HUES6 (cell line): ENCODE results near the gene ABHD2.

Source experiments
- H3K27ac ChIP-seq: 2 replicates; pipeline ENCODE4 v1.7.0; 2013; ENCODE audit warnings: low read depth, mild to moderate bottlenecking, low read length, inconsistent platforms
- H3K27me3 ChIP-seq: 2 replicates; pipeline ENCODE4 v1.6.1; 2013; ENCODE audit warnings: low read length; ENCODE audit not compliant: control insufficient read depth, insufficient read depth
- H3K36me3 ChIP-seq: 2 replicates; pipeline ENCODE4 v1.6.1; 2013; ENCODE audit warnings: low read length; ENCODE audit not compliant: control insufficient read depth, insufficient read depth
- H3K4me1 ChIP-seq: 2 replicates; pipeline ENCODE4 v1.6.1; 2013; ENCODE audit warnings: low read length; ENCODE audit not compliant: control insufficient read depth, insufficient read depth
- H3K4me3 ChIP-seq: 2 replicates; pipeline ENCODE4 v1.5.1; 2013; ENCODE audit warnings: low read depth, low read length
- H3K9ac ChIP-seq: one replicate; pipeline ENCODE4 v1.6.1; 2013; ENCODE audit warnings: mild to moderate bottlenecking, low read length
- H3K9me3 ChIP-seq: 2 replicates; pipeline ENCODE4 v1.6.1; 2013; ENCODE audit warnings: low read depth, low read length; ENCODE audit not compliant: control insufficient read depth, insufficient read depth

Gene ABHD2

DNA sequence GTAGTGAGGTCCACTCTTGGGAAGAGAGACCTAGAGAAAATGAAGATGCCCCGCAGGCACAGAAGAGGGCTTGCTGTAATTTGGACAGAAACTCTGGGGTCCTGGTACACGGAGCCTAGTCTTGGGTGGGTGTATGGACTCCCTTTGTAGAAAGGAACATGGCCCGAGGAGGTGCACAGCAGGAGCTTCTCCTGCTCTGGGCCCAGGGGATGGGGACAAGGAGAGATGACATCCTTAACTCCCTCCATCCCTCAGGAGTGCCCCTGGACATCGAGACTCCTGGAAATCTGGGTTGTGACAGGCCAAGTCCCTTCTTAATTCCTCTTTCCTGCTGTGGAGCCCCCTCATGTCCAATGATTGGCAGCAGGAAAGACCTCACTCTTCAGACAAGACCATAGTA lies 29.9 kb upstream of the ABHD2 start:
- Histone ChIP-seq H3K4me3 (no peak overlapping the region), H3K36me3 (no peaks in the 10 kb centered on the region), H3K9me3 (no peaks in the 10 kb centered on the region), H3K27me3 (no peaks in the 10 kb centered on the region), H3K4me1 (no peaks in the 10 kb centered on the region), H3K27ac (no peak overlapping the region), H3K9ac (no peak overlapping the region)

DNA sequence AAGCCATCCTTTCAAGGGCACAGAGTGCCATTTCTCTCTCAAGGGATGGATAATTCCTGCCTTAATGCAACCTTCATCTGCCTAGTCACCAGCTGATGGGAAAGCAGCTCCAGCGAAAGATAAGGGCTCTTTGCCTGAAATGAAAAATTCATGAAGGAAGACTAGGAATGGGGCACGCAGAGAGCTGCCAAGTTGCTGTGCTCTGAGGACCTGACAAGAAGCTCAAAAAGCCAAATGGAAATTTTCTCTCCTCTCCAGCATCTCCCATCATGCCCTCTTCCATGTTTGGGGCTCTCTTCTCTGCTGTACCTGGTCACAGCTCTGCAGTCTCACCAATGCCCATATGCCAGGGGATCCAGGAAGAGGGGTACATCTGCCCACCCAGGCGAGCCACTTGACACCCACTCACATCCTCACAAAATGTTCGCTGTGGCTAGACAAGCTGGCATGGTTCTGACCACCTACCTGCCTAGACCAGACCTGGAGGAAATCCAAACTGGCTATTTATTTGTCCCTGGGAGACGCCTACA lies 29.3 kb upstream of the ABHD2 start:
- Histone ChIP-seq H3K9me3 (no peaks in the 10 kb centered on the region), H3K4me1 (no peaks in the 10 kb centered on the region), H3K4me3 (no peak overlapping the region), H3K9ac (no peak overlapping the region), H3K27ac (no peak overlapping the region), H3K36me3 (no peaks in the 10 kb centered on the region), H3K27me3 (no peaks in the 10 kb centered on the region)

DNA sequence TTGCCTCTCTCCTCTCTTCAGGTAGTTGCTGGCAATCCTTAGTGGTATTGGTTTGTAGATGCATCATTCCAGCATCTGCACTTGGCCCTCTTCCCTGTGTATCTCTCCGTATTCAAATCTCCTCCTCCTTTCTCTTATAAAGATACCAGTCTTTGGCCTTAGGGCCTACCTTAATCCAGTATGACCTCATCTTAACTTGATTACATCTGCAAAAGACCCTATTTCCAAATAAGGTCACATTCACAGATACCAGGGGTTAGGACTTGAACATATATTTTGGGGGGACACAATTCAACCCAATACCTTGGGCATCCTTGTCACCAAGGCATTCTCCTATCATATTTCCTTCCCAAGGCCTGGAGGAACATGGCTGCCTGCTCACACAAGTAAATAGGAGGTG lies 22.0 kb upstream of the ABHD2 start:
- H3K4me3 ChIP-seq, result no peak overlapping the region

DNA sequence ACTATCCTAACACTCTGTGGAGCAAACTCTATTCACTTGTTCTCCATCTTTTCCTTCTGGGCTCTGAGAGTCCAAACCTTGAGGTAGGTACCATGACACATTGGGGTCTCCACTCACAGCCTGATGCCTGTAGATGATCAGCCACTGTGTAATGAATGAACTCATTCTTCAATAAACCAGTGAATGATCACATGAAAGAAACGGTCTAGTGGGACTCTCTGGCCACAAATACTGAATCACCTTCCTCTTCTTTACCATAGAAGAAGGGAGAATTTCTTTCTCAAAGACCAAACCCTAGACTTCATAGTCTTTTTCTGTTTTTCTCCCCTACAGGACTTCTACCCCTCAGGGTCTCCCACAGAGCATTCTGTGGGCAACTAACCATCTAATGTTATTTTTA lies 20.5 kb upstream of the ABHD2 start:
- no peaks in the 10 kb centered on the region for H3K36me3 ChIP-seq
- H3K9ac ChIP-seq, result no peak overlapping the region
- H3K4me3 ChIP-seq, result no peak overlapping the region
- peaks cover 33% of the 10 kb centered on the region for H3K9me3 ChIP-seq
- H3K4me1 ChIP-seq, result no peaks in the 10 kb centered on the region
- no peaks in the 10 kb centered on the region for H3K27me3 ChIP-seq
- H3K27ac ChIP-seq, result no peak overlapping the region

More for the DNA sequence above, 22.0 kb upstream of the ABHD2 start:
- peaks cover 33% of the 10 kb centered on the region for H3K9me3 ChIP-seq
- no peak overlapping the region for H3K27ac ChIP-seq
- H3K36me3 ChIP-seq, result no peaks in the 10 kb centered on the region
- H3K9ac ChIP-seq, result no peak overlapping the region
- H3K4me1 ChIP-seq, result no peaks in the 10 kb centered on the region
- H3K27me3 ChIP-seq, result no peaks in the 10 kb centered on the region

DNA sequence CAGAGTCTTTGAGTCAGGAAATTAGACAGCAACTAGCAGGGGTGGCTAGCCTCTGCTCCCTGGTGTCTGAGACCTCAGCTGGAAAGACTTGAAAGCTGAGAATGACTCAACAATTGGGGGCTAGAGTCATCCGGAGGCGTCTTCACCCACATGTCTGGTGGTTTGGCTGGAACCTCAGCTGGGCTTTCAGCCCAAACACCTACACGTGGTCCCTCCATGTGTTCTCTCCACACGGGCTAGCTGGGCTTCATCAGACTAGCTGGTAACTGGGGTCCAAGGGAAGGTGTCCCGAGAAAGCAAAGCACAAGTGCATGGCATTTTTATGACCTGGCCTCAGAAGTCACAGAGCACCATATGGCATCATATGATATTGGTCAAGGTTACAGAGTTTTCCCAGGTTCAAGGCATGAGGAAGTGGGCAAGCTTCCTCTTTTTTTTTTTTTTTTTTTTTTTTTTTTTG lies 19.9 kb upstream of the ABHD2 start:
- no peaks in the 10 kb centered on the region for H3K36me3 ChIP-seq
- H3K4me3 ChIP-seq, result no peak overlapping the region
- no peaks in the 10 kb centered on the region for H3K4me1 ChIP-seq
- H3K27me3 ChIP-seq, result no peaks in the 10 kb centered on the region
- no peak overlapping the region for H3K9ac ChIP-seq
- H3K27ac ChIP-seq, result no peak overlapping the region
- peaks cover 33% of the 10 kb centered on the region for H3K9me3 ChIP-seq

DNA sequence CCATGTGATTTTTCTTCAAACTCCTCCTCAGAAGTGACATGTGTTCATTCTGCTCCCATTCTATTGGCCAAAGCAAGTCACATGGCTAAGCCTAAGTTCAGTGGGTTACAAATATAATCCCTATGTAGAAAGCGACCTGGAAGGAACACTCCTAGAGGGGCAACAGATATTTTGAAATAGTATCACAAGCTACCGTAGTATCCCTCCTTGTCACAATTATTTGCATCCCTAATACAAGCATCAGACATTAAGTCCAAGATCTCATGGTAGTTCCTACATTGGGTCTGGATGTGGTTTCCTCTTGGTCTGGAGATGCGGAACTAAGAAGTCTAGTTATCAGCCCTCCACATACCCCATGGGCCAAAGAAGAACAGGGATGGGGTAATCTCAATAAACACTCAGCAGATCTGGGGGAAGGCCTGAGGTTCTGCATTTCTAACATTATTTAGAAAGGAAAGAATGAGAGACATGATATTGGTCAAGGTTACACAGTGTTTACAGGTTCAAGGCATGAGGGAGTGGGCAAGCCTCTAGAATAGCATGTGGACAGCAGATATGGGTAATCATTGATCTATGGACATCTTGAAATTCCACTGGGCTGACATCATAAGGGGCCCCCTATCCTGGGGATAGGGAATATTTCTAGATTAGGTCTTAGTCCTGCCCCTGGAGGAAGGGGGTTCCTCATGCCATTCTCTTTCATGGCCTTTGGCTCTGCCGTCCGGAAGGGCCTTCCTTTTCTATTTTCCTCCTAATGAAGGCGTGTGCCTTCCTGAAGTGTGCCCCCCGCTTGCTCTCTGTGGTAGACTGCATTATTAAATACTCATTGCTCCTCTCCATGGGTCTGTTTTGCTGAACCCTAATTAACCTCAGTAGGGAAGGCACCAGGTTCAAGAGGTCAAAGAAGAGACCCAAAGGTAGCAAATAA lies 17.8 kb upstream of the ABHD2 start:
- Histone ChIP-seq H3K9me3 (peaks cover 31% of the 10 kb centered on the region), H3K27me3 (no peaks in the 10 kb centered on the region), H3K4me3 (no peak overlapping the region), H3K27ac (no peak overlapping the region), H3K36me3 (no peaks in the 10 kb centered on the region), H3K4me1 (no peaks in the 10 kb centered on the region), H3K9ac (no peak overlapping the region)

DNA sequence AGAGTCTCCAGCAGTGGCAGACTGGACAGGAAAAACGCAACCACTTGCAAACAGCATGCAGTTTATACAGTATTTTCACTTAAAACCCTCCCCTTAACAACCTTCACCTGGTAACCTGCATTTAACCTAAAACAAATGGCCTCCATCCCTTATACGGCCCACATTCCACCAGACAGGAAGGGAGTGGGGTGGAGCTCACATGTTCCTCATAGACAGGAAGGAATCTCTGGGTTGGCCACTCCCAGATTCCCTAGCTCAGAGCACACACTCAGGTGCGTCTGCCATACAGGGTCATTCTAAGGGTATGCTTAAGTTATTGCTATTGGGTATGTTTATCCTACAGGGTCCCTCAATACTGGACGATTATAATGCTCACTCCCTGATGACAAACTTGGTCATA lies 16.8 kb upstream of the ABHD2 start:
- Histone ChIP-seq H3K4me3 (no peak overlapping the region), H3K4me1 (no peaks in the 10 kb centered on the region), H3K27me3 (no peaks in the 10 kb centered on the region), H3K36me3 (no peaks in the 10 kb centered on the region), H3K9me3 (peaks cover 21% of the 10 kb centered on the region), H3K27ac (no peak overlapping the region), H3K9ac (no peak overlapping the region)

DNA sequence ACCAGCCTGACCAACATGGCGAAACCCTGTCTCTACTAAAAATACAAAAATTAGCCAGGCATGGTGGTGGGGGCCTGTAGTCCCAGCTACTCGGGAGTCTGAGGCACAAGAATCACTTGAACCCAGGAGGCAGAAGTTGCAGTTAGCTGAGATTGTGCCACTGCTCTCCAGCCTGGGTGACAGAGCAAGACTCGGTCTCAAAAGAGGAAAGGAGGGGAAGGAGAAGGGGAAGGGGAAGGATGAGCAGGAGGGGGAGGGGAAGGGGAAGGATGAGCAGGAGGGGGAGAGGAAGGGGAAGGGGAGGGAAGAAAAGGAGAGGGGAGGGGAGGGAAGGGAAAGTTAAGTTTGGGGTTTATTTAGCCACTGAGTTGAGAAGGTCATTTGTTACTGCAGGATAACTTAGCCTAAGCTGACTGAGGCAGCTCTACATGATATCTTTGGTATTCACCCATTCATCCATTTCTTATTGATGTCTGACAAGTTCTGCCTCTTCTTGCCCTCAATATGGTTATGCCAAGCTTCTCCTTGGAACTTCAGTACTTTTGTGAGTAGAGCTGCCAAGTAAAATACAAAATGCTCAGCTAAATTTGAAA lies 15.9 kb upstream of the ABHD2 start:
- no peaks in the 10 kb centered on the region for H3K4me1 ChIP-seq
- no peak overlapping the region for H3K9ac ChIP-seq

DNA sequence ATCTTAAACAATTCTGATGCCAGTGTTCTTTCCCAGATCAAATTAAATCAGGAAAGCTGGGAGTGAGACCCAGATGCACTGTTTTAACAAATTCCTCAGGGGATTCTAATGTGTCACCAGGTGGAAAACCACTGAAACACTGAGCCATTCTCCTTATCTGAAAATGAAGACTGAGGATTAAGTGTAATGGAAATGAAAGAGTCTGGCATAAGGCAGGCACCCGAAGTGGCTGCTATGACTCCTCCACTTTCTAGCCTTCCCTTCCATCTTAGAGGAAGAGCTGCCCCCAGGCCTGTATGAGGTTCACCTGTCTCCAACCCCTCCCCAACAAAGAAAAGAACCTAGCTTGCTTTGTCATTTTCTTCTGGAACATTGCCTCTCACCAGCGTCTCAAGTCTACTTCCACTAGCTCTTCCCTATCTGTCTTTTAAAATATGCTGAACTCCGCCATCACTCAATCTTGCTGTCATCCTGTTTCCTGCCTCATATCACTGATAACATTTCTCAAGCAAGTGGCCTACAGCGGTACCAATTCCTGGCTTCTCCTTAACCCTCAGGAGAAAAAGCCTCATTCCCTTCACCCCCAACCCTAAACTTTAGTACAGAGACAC lies 13.7 kb upstream of the ABHD2 start:
- no peaks in the 10 kb centered on the region for H3K9me3 ChIP-seq
- H3K27ac ChIP-seq, result no peak overlapping the region
- no peak overlapping the region for H3K9ac ChIP-seq
- no peaks in the 10 kb centered on the region for H3K27me3 ChIP-seq
- H3K4me3 ChIP-seq, result no peak overlapping the region
- no peaks in the 10 kb centered on the region for H3K36me3 ChIP-seq
- H3K4me1 ChIP-seq, result peaks cover 6% of the 10 kb centered on the region; the same call in 1 of the 2 replicates

More for the DNA sequence above, 15.9 kb upstream of the ABHD2 start:
- Histone ChIP-seq H3K27me3 (no peaks in the 10 kb centered on the region), H3K4me3 (no peak overlapping the region), H3K36me3 (no peaks in the 10 kb centered on the region), H3K9me3 (peaks cover 12% of the 10 kb centered on the region), H3K27ac (no peak overlapping the region)

DNA sequence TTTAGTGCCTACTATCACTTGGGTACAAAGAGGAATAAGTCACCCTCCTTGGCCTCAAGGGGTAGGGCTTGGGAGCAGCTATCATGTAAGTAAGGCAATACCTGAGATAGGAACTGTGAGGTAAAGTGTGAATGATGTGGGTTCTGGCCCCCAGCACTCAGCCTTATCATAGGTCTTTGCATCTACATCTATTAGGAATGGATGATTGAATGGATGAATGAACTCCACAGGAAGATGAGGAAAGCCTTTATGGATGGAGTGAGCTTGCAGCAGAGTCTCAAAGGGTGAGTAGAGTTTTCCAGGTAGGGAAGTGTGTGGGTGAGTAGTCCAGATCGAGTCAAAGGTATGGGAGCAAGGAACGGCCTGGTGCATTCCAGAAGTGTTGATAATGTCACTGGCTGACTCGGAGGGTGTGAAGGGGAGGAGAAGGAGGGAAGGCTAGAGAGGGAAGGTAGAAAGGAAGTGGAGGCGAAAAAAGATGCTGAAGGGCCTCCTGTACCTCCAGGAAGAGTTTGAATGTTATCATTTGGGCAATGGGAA lies 13.1 kb upstream of the ABHD2 start:
- H3K4me3 ChIP-seq, result no peak overlapping the region
- H3K27me3 ChIP-seq, result no peaks in the 10 kb centered on the region
- no peaks in the 10 kb centered on the region for H3K36me3 ChIP-seq
- H3K27ac ChIP-seq, result no peak overlapping the region
- no peaks in the 10 kb centered on the region for H3K9me3 ChIP-seq
- H3K9ac ChIP-seq, result no peak overlapping the region
- H3K4me1 ChIP-seq, result peaks cover 10% of the 10 kb centered on the region; the same call in 1 of the 2 replicates
